Motor neuron (in vitro differentiated cells): ENCODE measurements around the gene PTPRG. TPM values are rescaled to one million over a fixed set of nuclear protein-coding genes. Genes with fewer than 3 reads are reported as not detected.

Experiments used
- ATAC-seq, 8 experiments: fragments of 200-7000 bp; cut with Tn5 transposase; replicated peaks in 6 of 8; 2 replicates each; pipeline ENCODE4 v1.8.0; 2021; ENCODE audit warnings: mild to moderate bottlenecking in 8 of 8, moderate library complexity in 8 of 8
- H3K27ac ChIP-seq, 2 donors: fragments of 250-450 bp; sonication (Bioruptor Pico); 2 replicates each; pipeline ENCODE4 v1.9.0; 2021; ENCODE audit warnings: antibody characterized with exemption in 2 of 2, mild to moderate bottlenecking in 2 of 2, moderate library complexity in 1 of 2
- H3K4me1 ChIP-seq, 2 donors: fragments of 250-450 bp; sonication (Bioruptor Pico); replicated peaks in 1 of 2; 2 replicates each; pipeline ENCODE4 v1.6.1; 2021; ENCODE audit warnings: antibody characterized with exemption in 2 of 2, mild to moderate bottlenecking in 2 of 2, moderate library complexity in 1 of 2
- H3K4me3 ChIP-seq, 5 donors: fragments of 250-450 bp; sonication (Bioruptor Pico); 2 replicates each; pipeline ENCODE4 v1.9.0; 2021; ENCODE audit warnings: antibody characterized with exemption in 5 of 5, mild to moderate bottlenecking in 5 of 5, moderate library complexity in 4 of 5
- WGBS, 10 experiments: fragments of 450-650 bp; shearing (Covaris generic); methylation state at CpG; one replicate each; pipeline ENCODE4 v1.0.0; 2022; 5-methylcytosine and 5-hydroxymethylcytosine counted together
- in situ Hi-C, 9 experiments: fragments of 400-800 bp; cut with MboI; loops; one replicate each; pipeline ENCODE4 v1.15.0; 2021; ENCODE audit warnings: low sequenced_read_pairs in 9 of 9, low pct_unique_long_range_greater_than_20kb in 2 of 9; ENCODE audit not compliant: unreplicated experiment in 9 of 9
- total RNA-seq, 8 experiments: library from RNA; unstranded; fragments of 300-600 nt; gene quantifications; 2 replicates each; pipeline versions ENCODE4 v1.2.3 to v1.2.4, GENCODE V29; 2022

The PTPRG gene
- total RNA-seq, 8 experiments from 2014 or later: 15.9 to 75.2 (median 42.9) TPM

GRCh38 chr3:61928776-61929314 is 367.5 kb downstream of the PTPRG start:
- ATAC-seq: no peak
- no peak overlapping the region for H3K27ac ChIP-seq
- 7 to 100% (median 85%) methylated on average over 1 to 4 of the region's 4 CpGs for WGBS, 10 experiments
- H3K4me1 ChIP-seq: peaks cover 7 to 12% of the 10 kb centered on the region in 2 donors
- in situ Hi-C loops: loop anchor here in 1 of 9 experiments (25.0 kb wide), 1 partner anchor 367 kb away; the partner anchor contains the start of gene PTPRG
- H3K4me3 ChIP-seq: no peak overlapping the region

GRCh38 chr3:61929617-61930016 is 368.2 kb downstream of the PTPRG start:
- in situ Hi-C loops: loop anchor here in 1 of 9 experiments (25.0 kb wide), 1 partner anchor 367 kb away; the partner anchor contains the start of gene PTPRG

DNA sequence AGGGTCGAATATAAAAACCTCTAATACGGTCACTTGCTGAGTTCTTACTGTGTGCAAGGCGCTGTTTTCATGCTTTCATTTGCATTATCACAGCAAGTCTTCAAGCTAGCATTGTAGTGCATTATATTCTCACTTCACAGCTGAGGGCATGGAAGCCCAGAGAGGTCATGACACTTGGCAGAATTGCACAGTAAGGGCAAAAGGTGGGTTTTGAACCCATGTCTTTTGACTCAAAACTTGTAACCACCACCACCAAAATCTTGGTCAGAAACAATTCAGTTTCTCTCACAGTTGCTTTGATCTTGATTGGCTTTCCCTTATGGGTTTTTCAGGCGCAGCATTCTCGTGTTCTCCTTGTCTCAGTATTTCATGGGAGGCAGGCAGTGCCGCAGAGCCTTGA is 371.1 kb downstream of the PTPRG start:
- WGBS, 10 experiments: 81 to 100% (median 100%) methylated on average over 1 to 4 of the region's 6 CpGs; no CpG with 5 or more reads in 1 of the 10 experiments
- H3K27ac ChIP-seq: no peak overlapping the region
- no peak overlapping the region for H3K4me3 ChIP-seq
- no peak for ATAC-seq
- peaks cover 7 to 8% of the 10 kb centered on the region in 2 donors for H3K4me1 ChIP-seq
- in situ Hi-C loops: loop anchor here in 1 of 9 experiments (25.0 kb wide), 1 partner anchor 370 kb away; the partner anchor contains the start of gene PTPRG

More at GRCh38 chr3:61929617-61930016, 368.2 kb downstream of the PTPRG start:
- Histone ChIP-seq H3K27ac (no peak overlapping the region), H3K4me1 (peaks cover 7 to 12% of the 10 kb centered on the region in 2 donors), H3K4me3 (no peak overlapping the region)
- 27 to 83% (median 61%) methylated on average over 1 to 8 of the region's 8 CpGs; no CpG with 5 or more reads in 1 of the 10 experiments for WGBS, 10 experiments
- ATAC-seq: peak in 5 of 8 experiments; percentile 24 to 88 (median 73)

- Histone ChIP-seq H3K27ac (no peak overlapping the region), H3K4me3 (no peak overlapping the region), H3K4me1 (peaks cover 7 to 8% of the 10 kb centered on the region in 2 donors)
- in situ Hi-C loops: loop anchor here in 1 of 9 experiments (25.0 kb wide), 1 partner anchor 372 kb away; the partner anchor contains the start of gene PTPRG
- peak in 3 of 8 experiments; percentile 80 to 88 (median 84) for ATAC-seq
- WGBS, 10 experiments: 0 to 100% (median 73%) methylated on average over 1 to 5 of the region's 5 CpGs; no CpG with 5 or more reads in 1 of the 10 experiments
Observed at GRCh38 chr3:61933798-61934504, 372.6 kb downstream of the PTPRG start.

DNA sequence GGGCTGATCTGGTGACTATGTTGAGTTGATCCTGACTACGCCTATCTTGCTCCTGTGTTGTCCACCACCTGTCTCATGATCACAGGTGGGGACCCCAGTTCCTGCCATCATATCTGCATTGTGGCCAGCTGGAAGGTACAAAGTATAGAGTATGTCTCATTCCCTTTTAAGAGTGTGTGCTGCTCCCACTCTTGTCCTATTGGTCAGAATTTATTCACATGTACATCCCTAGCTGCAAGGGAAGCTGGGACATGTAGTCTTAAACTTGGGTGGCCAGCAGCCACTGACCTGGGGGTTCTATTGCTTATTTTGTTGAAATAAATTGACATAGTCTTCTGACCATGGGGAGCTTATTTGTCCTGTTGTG is 373.1 kb downstream of the PTPRG start:
- in situ Hi-C loops: loop anchor here in 1 of 9 experiments (25.0 kb wide), 1 partner anchor 372 kb away; the partner anchor contains the start of gene PTPRG
- WGBS, 10 experiments: 60 to 100% (median 63%) methylated on average over 1 of the region's 1 CpG; no CpG with 5 or more reads in 5 of the 10 experiments
- ATAC-seq: peak in 3 of 8 experiments; percentile 51 to 56 (median 55)
- H3K27ac ChIP-seq: no peak overlapping the region
- H3K4me1 ChIP-seq: peaks cover 3 to 6% of the 10 kb centered on the region in 2 donors
- H3K4me3 ChIP-seq: no peak overlapping the region

DNA sequence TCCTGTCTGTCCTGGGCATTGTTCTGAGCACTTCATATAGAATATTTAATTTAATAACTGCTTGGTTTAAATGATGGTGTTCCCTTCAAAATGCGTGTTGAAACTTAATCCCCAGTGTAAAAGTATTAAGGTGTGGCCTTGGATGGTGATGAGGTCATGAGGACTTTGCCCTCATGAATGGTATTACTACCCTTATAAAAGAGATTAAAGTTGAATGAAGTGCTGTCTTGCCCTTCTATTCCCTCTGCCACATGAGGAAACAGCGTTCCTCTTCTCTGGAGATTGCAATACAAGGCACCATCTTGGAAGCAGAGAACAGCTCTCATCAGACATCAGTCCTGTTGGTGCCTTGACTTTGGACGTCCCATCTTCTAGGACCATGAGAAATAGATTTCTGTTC is 374.4 kb downstream of the PTPRG start:
- H3K4me1 ChIP-seq: peaks cover 0 to 3% of the 10 kb centered on the region in 2 donors
- H3K4me3 ChIP-seq: no peak overlapping the region
- WGBS, 10 experiments: 65 to 100% (median 99%) methylated on average over 1 to 3 of the region's 3 CpGs; no CpG with 5 or more reads in 2 of the 10 experiments
- in situ Hi-C loops: loop anchor here in 1 of 9 experiments (25.0 kb wide), 1 partner anchor 374 kb away; the partner anchor contains the start of gene PTPRG
- H3K27ac ChIP-seq: no peak overlapping the region
- ATAC-seq: no peak

GRCh38 chr3:61936344-61936937 is 375.1 kb downstream of the PTPRG start:
- no peak overlapping the region for H3K4me3 ChIP-seq
- in situ Hi-C loops: loop anchor here in 1 of 9 experiments (25.0 kb wide), 1 partner anchor 374 kb away; the partner anchor contains the start of gene PTPRG
- ATAC-seq: no peak
- peaks cover 0 to 3% of the 10 kb centered on the region in 2 donors for H3K4me1 ChIP-seq
- H3K27ac ChIP-seq: no peak overlapping the region
- WGBS, 10 experiments: 57 to 100% (median 89%) methylated on average over 1 to 5 of the region's 6 CpGs

- Histone ChIP-seq H3K4me3 (no peak overlapping the region), H3K27ac (no peak overlapping the region), H3K4me1 (peaks cover 0 to 3% of the 10 kb centered on the region in 2 donors)
- no peak for ATAC-seq
- in situ Hi-C loops: loop anchor here in 1 of 9 experiments (25.0 kb wide), 1 partner anchor 375 kb away; the partner anchor contains the start of gene PTPRG
- WGBS, 10 experiments: 52 to 100% (median 71%) methylated on average over 2 to 3 of the region's 3 CpGs
Observed at GRCh38 chr3:61937477-61937876, 376.1 kb downstream of the PTPRG start.

- peak in 1 of 8 experiments; percentile 80 for ATAC-seq
- WGBS, 10 experiments: 71 to 97% (median 87%) methylated on average over 1 to 9 of the region's 9 CpGs
- no peak overlapping the region for H3K27ac ChIP-seq
- H3K4me3 ChIP-seq: no peak overlapping the region
- peaks cover 0 to 3% of the 10 kb centered on the region in 2 donors for H3K4me1 ChIP-seq
- in situ Hi-C loops: loop anchor here in 1 of 9 experiments (25.0 kb wide), 1 partner anchor 377 kb away; the partner anchor contains the start of gene PTPRG
Observed at GRCh38 chr3:61938878-61939549, 377.6 kb downstream of the PTPRG start.

- peaks cover 0 to 3% of the 10 kb centered on the region in 2 donors for H3K4me1 ChIP-seq
- no peak for ATAC-seq
- in situ Hi-C loops: loop anchor here in 1 of 9 experiments (25.0 kb wide), 1 partner anchor 378 kb away; the partner anchor contains the start of gene PTPRG
- H3K4me3 ChIP-seq: no peak overlapping the region
- WGBS, 10 experiments: 94 to 100% (median 100%) methylated on average over 1 to 2 of the region's 2 CpGs; no CpG with 5 or more reads in 1 of the 10 experiments
- H3K27ac ChIP-seq: no peak overlapping the region
Observed at GRCh38 chr3:61940236-61940635, 378.9 kb downstream of the PTPRG start.

DNA sequence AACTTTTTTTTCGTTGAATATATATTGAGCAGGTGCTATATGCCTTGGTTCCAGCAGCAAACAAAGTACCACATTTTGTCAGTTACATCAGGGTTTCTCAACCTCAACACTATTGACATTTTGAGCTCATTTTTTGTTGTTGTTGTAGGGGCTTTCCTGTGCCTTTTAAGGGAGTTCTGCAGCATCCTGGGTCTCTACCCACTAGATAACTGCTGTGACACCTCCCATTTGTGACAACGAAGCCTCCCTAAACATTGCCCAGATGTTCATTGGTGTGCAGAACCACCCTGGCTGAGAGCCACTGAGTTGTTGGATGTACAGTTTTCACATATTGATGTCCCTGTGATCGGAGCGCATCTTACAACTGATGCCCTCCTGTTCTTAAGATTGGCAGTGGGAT is 382.6 kb downstream of the PTPRG start:
- no peak overlapping the region for H3K27ac ChIP-seq
- no peak for ATAC-seq
- 79 to 100% (median 90%) methylated on average over 1 to 4 of the region's 4 CpGs; no CpG with 5 or more reads in 1 of the 10 experiments for WGBS, 10 experiments
- H3K4me3 ChIP-seq: no peak overlapping the region
- in situ Hi-C loops: loop anchor here in 1 of 9 experiments (25.0 kb wide), 1 partner anchor 382 kb away; the partner anchor contains the start of gene PTPRG
- peaks cover 8 to 15% of the 10 kb centered on the region in 2 donors for H3K4me1 ChIP-seq

- Histone ChIP-seq H3K27ac (no peak overlapping the region), H3K4me3 (no peak overlapping the region), H3K4me1 (peaks cover 8 to 16% of the 10 kb centered on the region in 2 donors)
- WGBS, 10 experiments: 87 to 100% (median 90%) methylated on average over 1 to 6 of the region's 6 CpGs; no CpG with 5 or more reads in 3 of the 10 experiments
- ATAC-seq: no peak
- in situ Hi-C loops: loop anchor here in 1 of 9 experiments (25.0 kb wide), 1 partner anchor 382 kb away; the partner anchor contains the start of gene PTPRG
Observed at GRCh38 chr3:61944726-61945125, 383.4 kb downstream of the PTPRG start.
